NCI-H82 treated with DMSO at 0.1 percent for 48 hours (cell line): ENCODE data around the gene OR6N2.

Experiments used
- DNase-seq: peaks from one replicate; lab custom pipeline; 2025; ENCODE audit not compliant: unreplicated experiment; lab: John Stamatoyannopoulos, UW

OR6N2 gene, protein sequence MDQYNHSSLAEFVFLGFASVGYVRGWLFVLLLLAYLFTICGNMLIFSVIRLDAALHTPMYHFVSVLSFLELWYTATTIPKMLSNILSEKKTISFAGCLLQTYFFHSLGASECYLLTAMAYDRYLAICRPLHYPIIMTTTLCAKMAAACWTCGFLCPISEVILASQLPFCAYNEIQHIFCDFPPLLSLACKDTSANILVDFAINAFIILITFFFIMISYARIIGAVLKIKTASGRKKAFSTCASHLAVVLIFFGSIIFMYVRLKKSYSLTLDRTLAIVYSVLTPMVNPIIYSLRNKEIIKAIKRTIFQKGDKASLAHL

DNA sequence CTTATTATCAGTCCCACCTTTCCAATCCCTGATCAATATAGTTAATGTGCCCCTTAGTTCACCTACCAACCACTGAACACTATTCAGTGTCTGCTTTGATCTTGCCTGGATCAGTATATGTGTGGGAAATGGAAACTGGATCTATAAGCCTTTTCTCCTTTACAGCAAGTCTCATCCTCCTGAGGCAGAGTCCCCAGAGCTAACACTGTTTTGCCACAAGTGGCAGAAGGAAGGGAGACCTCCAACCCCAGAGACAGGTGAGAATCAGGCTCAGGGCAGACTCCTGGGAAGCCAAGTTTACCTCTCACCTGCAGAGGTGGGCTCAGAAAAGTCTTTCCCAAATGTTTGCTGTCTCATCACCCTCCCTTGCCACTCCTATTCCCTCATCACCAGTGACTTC is at the start of gene OR6N2:
Gene OR6N2 (minus strand): TSS at position 101 of the 400 bp plus-strand sequence. CDS start 3,569 bp downstream, outside the sequence.
- no peak for DNase-seq

- no peak for DNase-seq
These were observed 49.2 kb upstream of the OR6N2 start for GRCh38 chr1:158830074-158830677.

DNA sequence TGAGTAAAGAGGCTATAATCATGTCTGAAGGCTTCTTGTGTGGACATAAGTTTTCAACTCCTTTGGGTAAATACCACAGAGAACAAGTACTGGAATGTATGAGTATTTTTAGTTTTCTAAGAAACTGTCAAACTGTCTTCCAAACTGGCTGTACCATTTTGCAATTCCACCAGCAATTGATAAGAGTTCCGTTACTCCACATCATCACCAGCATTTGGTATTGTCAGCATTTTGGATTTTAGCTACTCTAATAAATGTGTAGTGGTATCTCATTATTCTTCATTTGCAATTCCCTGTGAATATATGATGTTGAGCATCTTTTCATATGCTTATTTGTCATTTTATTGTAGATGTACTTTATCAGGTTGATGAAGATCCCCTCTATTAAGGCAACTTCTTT is 40.7 kb upstream of the OR6N2 start:
- no peak for DNase-seq

GRCh38 chr1:158819461-158820443 is 38.7 kb upstream of the OR6N2 start:
- no peak for DNase-seq

- no peak for DNase-seq
These were observed 38.0 kb upstream of the OR6N2 start for GRCh38 chr1:158818975-158819431.

DNA sequence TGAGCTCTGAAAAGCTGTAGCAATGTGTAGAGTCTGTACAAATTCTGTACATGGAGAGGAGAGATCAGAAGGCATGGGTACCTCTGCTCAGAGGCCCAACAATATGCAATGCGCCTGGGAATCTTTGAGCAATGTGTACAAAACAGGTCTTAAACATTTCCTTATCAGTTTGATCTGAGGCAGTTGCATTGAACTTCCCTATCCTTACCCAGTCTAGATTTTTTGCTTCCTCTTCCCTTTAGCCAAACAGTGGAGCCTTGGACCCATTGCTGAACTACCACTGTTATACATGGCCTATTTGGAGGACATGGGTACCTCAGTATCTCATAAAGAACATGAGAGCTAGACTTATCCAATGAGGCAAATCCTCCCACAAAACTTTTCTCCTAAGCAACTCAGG is 37.6 kb upstream of the OR6N2 start:
- no peak for DNase-seq

GRCh38 chr1:158814970-158815369 is 34.0 kb upstream of the OR6N2 start:
- DNase-seq, result no peak

- no peak for DNase-seq
These were observed 32.2 kb upstream of the OR6N2 start for GRCh38 chr1:158813164-158813563.

DNA sequence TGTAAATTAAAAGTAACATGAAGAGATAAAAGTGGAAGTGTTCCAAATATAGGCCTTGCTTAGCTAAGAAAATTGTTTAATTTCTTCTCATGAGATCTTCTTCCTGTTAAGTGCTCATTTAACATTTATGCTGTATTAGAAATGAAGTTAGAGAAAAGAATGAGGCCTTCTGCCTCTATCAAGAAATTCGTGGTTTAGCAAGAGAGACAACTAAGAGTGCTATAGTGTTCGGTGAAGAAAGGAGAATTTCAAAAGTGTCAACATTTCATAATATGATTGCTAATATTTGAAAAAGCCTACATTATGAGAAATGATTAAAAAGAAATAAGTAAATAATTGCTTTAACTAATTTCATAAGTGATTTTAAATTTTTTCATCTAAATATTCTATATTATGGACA is 31.3 kb upstream of the OR6N2 start:
- DNase-seq, result no peak

GRCh38 chr1:158810311-158810710 is 29.3 kb upstream of the OR6N2 start:
- DNase-seq, result no peak

DNA sequence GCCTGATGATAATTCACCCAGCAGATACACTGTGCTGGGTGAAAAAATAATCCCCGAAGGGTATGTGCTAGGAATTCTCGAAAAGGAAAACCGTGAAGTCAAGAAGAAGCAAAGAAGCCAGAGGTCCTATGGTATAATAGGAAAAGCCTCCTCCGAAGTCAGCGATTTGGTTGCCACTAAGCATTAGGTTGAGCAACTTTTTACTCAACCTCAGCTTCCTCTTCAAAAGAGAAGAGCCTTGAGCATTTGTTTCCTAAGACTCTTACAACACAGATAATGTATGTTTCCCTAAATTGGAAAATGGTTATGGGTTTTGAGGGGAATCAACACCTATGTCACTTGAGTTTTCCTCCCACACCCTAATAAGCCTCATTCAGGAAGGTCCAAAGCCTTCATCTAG is 28.9 kb upstream of the OR6N2 start:
- DNase-seq, result no peak

DNA sequence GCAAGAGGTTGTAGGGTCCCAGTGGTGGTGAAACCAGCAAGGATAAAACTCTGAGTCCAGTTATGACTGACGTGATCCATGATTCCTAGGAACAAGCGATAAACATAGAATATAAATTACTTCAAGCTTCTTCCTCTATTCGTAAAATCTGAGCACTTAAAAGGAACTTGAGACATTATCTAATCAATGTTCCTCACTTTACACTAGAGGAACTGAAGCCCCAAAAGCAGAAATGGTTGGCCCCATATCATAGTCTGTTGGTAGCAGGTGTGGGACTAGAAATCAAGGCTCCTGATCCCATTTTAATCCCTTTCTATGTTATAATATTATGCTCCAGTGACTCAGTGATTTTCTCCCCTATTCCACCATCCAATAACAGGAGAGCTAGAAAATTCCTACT is 28.3 kb upstream of the OR6N2 start:
- DNase-seq, result no peak

GRCh38 chr1:158806916-158807536 is 26.0 kb upstream of the OR6N2 start:
- DNase-seq, result no peak

- DNase-seq, result no peak
These were observed 22.7 kb upstream of the OR6N2 start for GRCh38 chr1:158803678-158804077.

DNA sequence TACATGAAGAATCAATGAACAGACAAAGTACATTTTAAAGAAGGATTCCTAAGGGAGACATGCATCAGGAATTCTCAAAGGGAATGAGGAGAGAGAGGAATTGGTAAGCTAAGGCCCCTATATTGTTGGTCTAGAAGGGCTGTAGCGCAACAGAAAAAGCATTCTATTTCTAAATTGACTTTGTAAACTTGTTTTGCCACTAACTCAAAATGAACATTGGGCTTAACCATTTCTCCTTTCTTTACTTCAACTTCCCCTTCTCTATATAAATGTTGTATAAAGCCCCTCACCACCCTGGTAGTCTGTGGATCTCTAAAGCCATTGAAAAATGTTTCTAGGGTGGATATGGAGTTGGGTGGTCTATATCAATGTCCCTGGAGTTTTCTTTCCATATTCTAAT is 20.4 kb upstream of the OR6N2 start:
- DNase-seq, result no peak

GRCh38 chr1:158800526-158800925 is 19.5 kb upstream of the OR6N2 start:
- DNase-seq, result no peak

DNA sequence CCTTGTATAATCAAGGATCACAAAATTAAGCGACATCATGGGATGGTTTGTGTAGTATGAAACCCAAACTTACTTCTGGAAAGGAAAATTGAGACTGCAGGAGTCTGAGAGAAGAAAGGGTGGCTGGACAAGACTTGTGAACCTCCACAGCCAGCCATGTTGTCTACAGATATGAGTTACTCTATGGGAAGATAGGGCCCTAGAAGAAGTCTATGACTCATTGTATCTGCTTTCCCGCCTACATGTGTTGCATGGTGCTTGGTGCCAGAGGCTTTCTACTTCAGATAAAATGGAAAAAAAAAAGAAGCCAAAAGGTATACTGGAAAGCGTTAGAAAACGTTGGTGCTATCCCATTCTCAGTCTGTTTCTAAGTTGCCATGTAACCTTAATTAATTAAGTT is 18.7 kb upstream of the OR6N2 start:
- DNase-seq, result no peak

- DNase-seq, result no peak
These were observed 17.5 kb upstream of the OR6N2 start for GRCh38 chr1:158798531-158798930.

GRCh38 chr1:158794247-158794646 is 13.2 kb upstream of the OR6N2 start:
- DNase-seq, result no peak

- no peak for DNase-seq
These were observed 12.6 kb upstream of the OR6N2 start for GRCh38 chr1:158793604-158794003.
